ENCODE data around the gene HAND1. TPM values are rescaled to one million over a fixed set of nuclear protein-coding genes. Genes with fewer than 3 reads are reported as not detected.

HAND1 gene
- total and polyA plus RNA-seq, 9 of the 15 experiments (the other 6 are each of a cell fraction or from before 2014, with no cell fraction given), result not detected

GRCh38 chr5:154523709-154524108 is 45.7 kb upstream of the HAND1 start (continued):
- peak; percentile 42 for TF ChIP-seq REST (IDR thresholded peaks at IDR 0.05; ENCODE audit: borderline replicate concordance)
- TF ChIP-seq REST (CRISPR knock-in tag; IDR thresholded peaks at IDR 0.05; ENCODE audit: low read depth), result no peak
- 0 out of 2 replicates have a peak, but pooled peaks have one; percentile 15 for TF ChIP-seq ATF7 (IDR thresholded peaks at IDR 0.05)
- no peak for TF ChIP-seq CBX5 (IDR thresholded peaks at IDR 0.05; ENCODE audit: borderline replicate concordance, low read depth)
- 0 out of 2 replicates have a peak, but pooled peaks have one; percentile 17 for TF ChIP-seq ZNF589 (CRISPR knock-in tag; IDR thresholded peaks at IDR 0.05; ENCODE audit: low read depth)
- TF ChIP-seq ZFPM2 (CRISPR knock-in tag; IDR thresholded peaks at IDR 0.05), result no peak
- peak; percentile 65 for TF ChIP-seq ATF3 (IDR thresholded peaks at IDR 0.05)
- no peak for TF ChIP-seq ATF3 (CRISPR knock-in tag; conservative IDR thresholded peaks at IDR 0.05)
- TF ChIP-seq SRSF9 (IDR thresholded peaks at IDR 0.05; ENCODE audit: borderline replicate concordance, low read depth, low read length), result no peak
- peak; percentile 56; the same call in 1 of the 2 replicates for TF ChIP-seq TFAP4 (CRISPR knock-in tag; IDR thresholded peaks at IDR 0.05; ENCODE audit: borderline replicate concordance)
- no peak for TF ChIP-seq LCOR (CRISPR knock-in tag; IDR thresholded peaks at IDR 0.05)
- TF ChIP-seq FOSL1 (tag; conservative IDR thresholded peaks at IDR 0.05), result 0 out of 2 replicates have a peak, but pooled peaks have one; percentile 19
- no peak for TF ChIP-seq TCFL5 (CRISPR knock-in tag; conservative IDR thresholded peaks at IDR 0.05)
- no peak for TF ChIP-seq MTA1 (IDR thresholded peaks at IDR 0.05; ENCODE audit: borderline replicate concordance)
- no peak for TF ChIP-seq ZNF449 (CRISPR knock-in tag; IDR thresholded peaks at IDR 0.05)
- TF ChIP-seq TCF3 (CRISPR knock-in tag; IDR thresholded peaks at IDR 0.05), result peak; percentile 49
- no peak for TF ChIP-seq GTF2A2 (tag; IDR thresholded peaks at IDR 0.05)
- TF ChIP-seq ARID1B (IDR thresholded peaks at IDR 0.05), result peak; percentile 40
- 0 out of 2 replicates have a peak, but pooled peaks have one; percentile 47 for TF ChIP-seq CBFA2T3 (IDR thresholded peaks at IDR 0.05)
